GM21786 (cell line): ENCODE data around the gene OLFM1.

Experiments
- ATAC-seq: cut with Tn5 transposase; IDR thresholded peaks from one replicate; pipeline ENCODE4 v1.9.1; 2021; ENCODE audit not compliant: unreplicated experiment

Gene OLFM1

DNA sequence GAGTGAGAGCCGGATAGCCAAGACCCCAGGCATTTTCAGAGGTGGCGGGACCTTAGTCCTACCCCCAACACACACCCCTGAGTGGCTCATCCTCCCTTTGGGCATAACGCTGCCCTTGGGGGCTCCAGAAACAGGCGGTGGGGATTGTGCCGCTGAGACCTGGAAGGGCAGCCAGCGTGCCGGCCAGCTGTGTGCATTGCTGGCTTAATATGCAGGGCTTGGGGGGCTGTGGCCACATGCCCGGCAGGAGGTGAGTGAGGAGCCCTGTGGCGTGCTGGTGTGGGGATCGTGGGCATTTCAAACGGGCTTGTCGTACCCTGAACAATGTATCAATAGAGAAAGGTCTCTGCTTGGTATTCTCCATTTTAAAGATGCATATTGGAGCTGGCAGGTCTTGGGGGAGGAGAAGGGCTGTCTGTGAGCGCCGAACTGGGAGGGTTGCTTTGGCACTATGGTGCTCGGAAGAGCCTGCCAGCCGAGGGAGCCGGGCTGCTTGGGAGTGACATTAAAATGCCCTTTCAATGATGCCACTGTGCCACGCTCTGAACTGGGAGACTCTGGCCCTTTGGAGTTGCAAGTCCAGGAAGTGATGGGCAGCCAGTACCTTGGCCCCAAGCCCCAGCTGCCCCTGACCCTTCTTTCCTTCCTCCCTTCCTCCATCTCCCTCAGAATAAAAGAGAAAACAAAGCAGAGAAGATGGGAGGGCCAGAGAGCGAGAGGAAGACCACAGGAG, 11.2 kb upstream of the OLFM1 start:
- ATAC-seq, result no peak

DNA sequence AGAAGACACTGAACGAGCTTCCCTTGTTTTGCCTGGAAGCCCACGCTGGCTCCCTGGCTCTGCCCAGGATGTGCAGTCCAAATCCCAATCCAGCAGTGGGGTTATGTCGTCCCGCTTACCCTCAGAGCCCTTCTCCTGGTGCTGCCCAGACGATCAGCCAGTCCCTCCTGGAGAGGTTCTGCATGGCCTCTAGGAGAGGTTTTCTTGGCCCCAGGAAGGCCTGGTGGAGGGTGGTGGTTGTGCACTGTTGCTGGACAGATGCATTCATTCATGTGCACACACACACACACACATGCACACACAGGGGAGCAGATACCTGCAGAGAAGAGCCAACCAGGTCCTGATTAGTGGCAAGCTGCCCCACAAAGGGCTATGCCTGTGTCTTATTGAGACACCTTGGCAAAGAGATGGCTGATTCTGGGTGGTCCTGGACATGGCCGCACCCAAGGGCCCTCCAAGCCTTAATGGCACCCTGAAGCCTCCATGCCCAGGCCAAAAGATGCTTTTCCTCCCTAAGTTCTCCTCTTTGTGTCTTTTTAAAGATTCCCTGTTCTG, 10.5 kb upstream of the OLFM1 start:
- ATAC-seq, result no peak

DNA sequence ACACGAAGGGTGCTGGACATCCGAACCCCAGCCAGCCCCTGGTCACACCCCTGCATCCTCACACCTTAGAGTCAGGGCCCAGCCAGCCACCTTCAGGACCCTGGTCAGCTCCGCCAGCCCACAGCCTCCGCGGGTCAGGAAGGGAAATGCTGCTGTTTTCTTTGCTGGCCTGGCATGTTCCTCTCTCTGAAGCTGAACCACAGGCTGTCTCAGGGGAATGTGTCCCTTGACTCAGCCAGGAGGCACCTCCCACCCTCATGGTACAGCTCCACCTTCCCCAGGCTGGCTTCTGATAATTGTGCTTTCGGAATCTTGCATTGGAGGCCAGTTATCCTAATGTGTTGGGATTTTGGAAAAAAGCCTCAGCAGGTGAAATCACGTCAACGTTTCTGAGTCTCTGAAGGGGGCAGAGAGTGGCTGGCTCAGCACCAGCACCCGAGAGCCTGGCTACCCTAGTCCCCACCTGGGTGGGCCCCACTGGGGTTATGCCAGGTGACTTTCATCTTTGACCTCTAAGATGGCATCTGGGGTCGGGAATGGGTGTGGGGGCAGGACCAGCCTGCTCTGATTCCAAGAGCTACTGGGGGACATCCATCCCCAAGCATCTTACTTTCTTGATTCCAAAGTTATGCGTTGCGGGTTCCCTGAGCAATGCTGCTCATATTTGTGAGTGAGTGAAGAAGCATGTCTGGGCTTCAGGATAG, 9.8 kb upstream of the OLFM1 start:
- no peak for ATAC-seq

DNA sequence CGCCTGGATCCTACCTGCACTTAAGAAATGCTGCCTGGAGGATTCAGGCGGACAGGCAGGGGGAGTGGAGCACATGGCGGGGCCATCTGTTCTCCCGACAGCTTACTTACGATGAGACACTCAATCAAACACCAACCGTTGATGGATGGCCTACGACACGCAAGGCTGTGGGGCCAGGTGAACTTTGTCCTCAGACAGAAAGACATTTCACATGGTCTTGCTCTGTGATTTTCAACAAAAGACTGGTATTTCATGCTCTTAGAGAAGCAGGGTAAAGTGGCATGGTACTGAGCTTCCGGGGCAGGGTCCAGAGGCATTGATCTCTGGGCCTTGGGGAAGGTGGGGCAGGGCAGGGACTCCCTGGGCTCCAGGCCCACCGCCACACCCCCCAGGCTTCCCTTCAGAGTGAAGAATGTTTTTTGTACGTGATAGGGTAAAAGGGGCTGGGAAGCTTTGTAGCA, 9.1 kb upstream of the OLFM1 start:
- ATAC-seq, result no peak

DNA sequence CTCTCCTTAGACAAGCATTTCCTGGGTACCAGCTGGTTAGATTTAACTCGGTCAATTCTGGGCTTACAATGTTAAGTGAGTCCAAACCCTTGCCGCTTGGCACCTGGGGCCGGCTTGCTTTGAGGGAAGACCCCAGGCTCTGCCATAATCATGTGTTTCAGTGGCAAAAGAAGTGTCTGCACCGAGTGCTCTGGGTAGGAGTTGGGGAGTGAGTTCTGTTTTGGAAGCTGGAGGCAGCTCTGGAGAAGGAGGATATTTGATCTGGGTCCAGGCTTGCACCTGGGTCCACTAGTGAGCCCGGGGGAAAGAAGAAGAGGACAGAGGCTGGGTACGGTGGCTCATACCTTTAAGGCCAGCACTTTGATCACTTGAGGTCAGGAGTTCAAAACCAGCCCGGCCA, 8.4 kb upstream of the OLFM1 start:
- no peak for ATAC-seq

DNA sequence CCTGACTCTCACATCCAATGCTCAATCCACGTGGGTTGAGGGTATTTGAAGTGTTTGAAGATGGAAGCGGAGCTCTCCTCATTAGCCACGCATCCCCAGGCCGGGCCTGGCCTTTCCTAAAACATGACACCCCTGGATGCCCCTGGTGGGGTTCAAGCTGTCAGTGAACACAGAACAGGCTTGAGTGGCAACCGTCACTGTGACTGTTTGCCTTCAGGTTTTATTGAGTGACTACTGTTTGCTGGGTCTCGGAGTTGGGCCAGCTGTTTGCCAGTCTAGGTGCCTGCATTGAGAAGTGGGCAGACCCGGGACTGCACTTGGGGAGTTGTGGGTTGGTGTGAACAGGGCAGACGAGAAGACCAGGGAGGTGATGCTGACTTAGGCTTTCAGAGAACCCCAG, 7.8 kb upstream of the OLFM1 start:
- ATAC-seq, result no peak

DNA sequence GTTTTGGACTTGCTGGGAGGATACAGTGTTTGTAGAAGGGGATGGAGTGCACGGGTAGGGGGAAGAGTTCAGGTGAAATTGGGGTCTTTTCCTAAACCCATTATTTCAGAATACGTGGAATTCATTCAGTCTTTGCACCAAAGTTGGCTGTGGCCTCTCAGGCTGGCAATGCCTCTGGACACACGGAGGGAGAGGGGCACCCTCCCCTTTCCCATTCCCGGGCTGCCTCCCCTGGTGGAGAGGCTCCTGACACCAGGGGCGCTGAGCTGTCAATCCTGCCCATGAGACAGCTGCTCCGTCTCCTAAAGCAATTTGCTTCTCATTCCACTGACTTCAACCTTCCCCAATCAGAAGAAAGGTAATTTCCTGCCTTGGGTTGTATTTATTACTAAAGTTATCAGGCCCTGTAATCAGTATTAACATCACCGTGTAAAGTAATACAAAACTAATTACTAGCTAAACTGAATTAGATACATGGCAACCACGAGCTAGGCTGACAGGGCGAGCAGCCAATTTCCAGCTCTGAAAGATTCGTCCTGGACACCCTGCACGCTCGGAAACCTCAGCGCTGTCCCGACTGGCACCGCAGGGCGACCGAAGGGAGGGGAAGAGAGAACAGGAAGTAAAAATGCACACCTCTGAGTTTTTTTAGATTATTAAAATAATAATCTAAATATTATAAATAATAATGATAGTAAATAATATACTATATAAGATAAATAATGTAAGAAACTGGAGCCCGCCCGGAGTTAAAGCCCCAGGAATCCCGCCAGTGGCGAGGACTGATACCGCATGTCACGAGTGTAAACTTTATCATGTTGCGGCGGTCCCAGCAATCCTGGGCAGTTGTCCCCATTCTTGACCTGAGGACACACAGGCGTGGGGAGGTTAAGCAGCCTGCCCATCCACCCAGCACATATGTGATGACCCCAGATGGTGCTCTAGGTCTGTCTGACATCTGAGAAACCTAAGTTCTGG, 6.9 kb upstream of the OLFM1 start:
- ATAC-seq, result no peak

DNA sequence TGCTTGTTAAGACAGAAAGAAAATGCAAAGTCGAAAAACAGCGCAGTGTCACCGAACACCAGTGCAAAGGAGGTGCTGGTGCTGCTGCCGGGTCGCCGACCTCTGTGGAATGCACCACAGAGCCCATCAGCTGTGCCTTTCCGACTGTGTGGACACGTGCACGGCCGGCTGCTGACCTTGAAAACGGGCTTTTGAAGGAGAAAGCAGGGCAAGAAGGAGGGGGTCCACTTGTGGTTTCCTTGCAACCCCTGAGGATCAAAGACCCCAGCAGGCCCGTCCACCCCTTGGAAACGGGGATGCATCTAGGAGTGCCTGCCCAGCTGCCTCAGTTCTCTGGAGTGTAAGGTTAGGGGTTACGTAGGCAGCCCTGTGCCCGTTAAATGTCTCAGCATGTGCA, 6.2 kb upstream of the OLFM1 start:
- no peak for ATAC-seq

DNA sequence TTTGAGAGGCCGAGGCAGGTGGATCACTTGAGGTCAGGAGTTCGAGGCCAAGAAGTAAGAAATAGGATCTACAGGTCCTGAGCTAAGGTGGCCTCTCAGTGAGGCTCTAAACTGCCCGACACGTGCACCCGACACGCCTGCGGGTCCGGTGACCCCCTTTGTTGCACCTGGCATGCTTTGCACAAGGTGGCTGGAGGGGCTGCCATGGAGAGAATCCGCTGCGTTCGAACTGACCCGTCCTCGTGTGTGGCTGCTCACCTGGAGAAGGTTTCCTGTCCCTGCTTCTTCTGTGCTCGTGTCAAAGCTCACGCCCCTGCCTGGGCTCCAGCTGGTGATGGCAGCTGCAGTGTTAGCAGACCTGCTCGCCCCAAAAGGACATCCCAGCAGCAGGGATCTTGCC, 5.7 kb upstream of the OLFM1 start:
- ATAC-seq, result no peak

DNA sequence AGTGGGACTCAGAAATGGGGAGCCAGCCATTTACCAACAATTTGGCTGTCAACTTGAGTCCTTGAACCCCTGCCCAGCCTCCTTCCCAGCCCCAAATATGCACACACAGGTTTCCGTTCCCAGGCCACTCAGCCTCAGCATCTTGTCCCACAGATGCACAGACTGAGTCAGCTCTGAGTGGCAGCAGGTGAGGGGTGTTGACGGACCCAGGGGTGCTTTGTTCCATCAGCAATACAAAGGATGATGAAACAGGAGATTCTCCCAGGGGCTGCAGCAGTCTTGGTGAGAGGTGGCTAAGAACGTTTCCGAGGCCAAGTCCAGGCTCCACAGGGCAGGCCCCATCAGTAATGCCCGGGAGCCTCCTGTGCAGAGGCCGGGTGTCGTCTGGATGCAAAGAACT, 4.9 kb upstream of the OLFM1 start:
- ATAC-seq, result no peak

DNA sequence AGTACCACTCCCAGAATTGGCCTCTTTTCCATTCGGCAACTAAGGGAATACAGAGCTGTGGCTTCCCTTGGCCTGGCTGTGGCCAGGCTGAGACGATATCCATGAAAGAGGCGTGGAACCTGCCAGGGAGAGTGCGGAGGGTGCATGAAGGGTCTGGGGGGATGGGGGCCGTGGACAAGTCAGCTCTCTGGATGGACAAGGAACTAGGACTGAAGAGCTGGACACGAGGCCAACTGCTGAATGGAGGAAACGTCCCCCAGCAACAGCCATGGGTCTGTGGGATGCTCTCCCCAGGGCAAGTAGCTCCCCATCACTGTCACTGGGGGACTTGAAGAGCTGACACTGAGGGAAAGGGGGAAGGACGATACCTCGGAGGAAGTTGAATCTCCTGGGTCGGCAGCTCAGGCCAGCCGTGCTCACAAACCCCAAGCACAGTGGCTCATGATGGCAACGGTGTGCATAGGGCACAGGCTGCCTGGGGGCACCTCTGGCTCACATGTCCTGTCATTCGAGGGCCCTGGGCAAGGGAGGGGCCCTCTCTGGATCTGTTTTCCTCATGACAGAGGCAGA, 4.1 kb upstream of the OLFM1 start:
- ATAC-seq, result no peak

DNA sequence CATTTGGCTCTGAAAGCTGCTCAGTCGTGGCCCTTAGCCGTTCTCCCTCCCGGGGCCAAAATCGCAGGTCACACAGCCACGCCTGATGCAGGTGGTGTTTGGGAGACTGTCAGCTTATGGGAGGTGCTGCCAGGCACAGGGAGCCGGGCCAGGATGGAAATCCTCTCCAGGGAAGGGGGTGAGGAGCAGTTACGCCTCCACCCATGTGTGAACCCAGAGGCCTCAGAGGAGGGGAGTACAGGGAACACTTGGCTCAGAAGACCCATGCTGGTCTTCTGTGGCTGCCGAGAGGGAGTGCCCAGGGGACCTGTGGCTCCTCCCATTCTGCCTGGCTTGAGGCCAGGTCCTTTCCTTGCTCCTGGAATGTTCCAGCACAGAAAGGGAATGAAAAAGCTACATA, 3.6 kb upstream of the OLFM1 start:
- ATAC-seq, result no peak

DNA sequence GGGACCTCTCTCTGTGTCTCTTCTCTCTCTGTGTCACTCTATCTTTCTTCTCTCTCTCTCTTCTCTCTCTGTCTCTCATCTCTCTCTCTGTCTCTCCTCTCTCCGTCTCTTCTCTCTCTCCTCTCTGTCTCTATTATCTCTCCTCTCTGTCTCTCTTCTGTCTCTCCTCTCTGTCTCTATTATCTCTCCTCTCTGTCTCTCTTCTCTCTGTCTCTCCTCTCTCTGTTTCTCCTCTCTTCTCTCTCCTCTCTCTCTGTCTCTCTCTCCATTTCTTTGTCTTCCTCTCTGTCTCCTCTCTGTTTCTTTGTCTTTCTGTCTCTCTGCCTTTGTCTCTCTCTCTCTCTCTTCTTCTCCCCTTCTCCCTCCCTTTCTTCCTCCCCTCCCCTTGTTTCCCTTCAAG, 3.2 kb upstream of the OLFM1 start:
- no peak for ATAC-seq

DNA sequence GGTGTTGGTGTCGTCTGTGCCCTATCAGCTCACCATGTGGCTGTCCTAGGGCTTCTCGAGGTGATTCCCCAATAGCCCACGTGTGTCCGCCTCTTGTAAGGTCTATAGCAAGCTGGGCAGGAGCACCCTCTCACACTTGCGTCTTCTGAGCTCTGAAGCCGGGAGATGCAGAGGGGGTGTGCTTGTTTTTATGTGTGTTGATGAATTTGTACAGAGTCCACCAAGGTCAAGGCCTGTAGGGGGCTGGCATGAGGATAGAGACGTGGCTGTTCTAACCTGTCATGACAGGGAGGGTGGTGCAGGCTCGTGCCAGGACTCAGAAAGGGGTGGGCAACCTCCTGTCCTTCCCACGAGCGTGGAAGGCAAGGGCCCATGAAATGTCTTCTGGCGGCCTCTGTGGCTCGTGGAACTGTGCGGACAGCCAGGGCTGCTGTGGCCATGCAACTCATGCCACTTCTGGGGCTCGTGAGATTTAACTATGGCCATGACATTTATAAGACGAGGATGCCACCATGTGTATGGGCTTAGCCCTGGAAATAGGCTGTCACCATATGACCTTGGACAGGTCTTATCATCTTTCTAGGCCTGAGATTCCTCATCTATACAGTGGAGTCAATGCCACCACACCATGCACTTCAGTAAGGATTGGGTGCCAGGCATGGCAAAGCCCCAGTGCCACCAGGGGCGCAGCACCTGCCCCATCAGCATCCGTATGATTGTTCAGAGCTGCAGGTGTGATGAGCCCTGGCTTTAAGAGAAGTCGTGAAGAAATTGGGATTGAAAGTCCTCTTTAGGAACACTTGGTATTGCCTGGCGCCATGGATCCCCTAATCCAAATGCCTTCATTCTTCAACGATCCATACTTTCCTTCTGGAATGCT, 2.3 kb upstream of the OLFM1 start:
- no peak for ATAC-seq

DNA sequence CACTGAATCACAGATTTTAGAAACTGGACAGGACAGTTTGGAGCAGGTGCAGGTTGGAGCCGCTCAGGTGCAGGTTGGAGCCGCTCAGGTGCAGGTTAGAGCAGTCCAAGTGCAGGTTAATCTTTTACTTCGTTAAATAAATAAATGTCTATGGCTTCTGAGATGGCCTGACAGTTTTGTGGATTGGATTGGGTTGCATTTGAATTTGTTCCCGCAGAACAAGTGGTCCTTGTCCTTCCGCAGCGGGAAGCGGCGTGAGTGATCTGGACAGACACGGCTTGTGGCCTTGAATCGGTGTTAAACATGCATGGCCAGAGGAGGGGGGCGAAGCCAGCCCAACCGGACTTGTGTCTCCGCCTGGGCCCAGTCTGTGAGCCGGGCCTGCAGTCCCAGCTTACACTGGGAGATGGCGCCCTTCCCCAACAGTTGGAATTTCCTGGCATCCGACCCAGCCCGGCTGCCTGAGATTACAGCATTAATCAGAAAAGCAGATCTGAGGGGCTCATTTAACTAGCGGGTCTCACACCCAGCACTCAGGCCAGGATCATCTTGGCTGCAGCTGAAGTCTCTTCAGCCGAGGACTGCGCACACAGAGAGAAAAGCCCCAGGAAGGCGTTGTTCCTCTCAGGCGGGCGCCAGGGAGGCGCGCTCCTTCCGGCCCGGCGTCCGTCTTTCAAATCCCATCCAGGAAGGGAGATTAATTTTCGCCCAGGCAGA, 1.5 kb upstream of the OLFM1 start:
- ATAC-seq, result no peak

DNA sequence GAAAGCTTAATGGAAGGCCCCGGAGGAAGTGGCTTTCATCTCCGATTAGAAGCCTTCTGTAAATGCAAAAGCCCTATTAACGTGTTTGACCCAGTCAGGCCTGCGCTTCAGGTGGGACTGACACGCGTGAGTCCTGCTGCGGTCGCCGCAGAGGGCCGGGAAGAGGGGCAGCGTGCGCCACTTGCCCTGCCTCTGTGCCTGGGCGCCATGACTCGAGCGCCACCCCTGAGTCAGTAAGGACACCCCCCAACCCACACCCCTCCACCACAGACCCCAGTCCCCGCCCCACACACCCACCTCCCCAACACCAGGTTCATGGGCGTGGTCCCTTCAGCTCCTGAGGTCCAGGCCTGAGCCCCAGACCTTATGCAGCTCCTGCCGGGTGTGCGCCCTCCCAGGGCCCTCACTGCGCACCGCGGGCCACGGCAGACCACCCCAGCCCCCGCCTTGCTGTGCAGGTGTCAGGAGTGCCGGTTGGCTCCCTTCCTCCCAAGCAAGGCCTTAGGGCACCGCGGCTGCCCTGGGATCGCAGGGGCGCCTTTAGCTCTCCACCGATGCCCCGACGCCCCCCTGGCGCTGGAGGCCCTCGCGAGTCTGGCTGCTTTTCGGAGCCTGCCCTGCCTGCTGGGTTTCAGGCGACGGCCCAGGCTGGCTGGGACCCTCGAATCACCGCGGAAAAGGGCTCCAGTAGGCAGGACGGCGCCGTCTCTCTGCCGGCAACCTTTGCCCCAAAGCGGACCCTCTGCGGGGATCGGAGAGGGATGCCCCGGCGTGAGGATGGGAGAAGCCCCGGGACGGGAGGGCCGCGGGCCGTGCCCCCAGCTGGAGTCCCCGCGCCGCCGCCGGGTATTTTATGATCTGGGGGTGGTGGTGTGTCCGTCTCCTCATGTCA, 625 bp upstream of the OLFM1 start:
- no peak for ATAC-seq

DNA sequence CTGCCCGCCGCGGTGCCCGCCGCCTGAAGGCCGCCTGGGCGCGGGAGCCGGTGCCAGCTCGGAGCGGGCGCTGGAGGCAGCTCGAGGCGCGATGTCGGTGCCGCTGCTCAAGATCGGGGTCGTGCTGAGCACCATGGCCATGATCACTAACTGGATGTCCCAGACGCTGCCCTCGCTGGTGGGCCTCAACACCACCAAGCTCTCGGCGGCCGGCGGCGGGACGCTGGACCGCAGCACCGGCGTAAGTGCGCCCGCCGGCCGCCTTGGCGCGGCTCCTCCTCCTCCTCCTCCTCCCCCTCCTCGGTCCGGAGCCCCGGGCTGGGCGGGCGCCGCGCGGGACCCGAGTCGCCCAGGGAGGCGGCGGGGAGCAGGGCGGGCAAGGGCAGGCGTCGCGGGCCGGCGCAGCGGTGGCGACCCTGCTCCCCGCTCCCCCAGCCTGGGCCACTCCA, 455 bp downstream of the OLFM1 start:
- no peak for ATAC-seq

DNA sequence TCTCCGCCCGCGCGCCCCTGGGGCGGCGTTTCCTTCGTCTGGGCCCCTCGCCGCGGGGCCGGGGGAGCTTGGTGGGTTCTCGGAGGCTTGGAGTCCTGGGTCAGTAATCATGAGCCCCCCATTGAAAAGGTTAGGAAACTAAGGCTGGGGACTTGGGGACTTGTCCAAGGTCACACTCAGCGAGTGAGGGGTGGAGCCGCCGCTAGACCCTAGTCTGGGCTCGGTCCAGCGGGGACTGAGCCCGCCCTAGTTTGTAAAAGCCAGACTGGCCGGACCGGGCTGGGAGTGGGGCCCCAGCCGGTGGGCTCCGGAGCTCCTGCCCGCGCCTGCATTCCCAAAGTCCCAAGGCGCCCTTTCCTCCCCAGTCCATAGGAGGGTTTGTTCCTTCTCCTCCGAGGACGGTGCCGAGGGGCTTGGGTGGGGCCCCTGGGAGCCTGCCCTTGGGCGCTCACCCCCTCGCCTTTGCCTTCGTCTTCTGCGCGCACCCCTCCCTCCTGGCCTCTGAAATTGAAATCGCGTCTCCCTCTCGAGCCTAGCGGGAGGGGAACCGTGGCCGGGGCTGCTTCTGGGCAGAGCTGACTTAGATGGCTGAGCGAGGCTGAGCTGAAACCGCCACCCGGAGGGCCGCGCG, 995 bp downstream of the OLFM1 start:
- ATAC-seq, result no peak
